HepG2 (cell line): ENCODE results near the gene SEC14L5. TPM values are rescaled to one million over a fixed set of nuclear protein-coding genes. Genes with fewer than 3 reads are reported as not detected.

Experiments
- BRF2 ChIP-seq: sonication (generic); formaldehyde crosslinking; IDR thresholded peaks from 2 replicates; pipeline ENCODE4 v1.8.1; 2022; ENCODE audit warnings: mild to moderate bottlenecking, missing genetic modification reagents
- CBFB ChIP-seq: sonication (generic); formaldehyde crosslinking; IDR thresholded peaks from 2 replicates; pipeline ENCODE4 v1.4.0; 2020; ENCODE audit warnings: missing genetic modification reagents
- DNMT3B ChIP-seq: conservative IDR thresholded peaks from 2 replicates; pipeline ENCODE4 v1.6.1; 2016; ENCODE audit warnings: missing biosample characterization, control low read depth
- EZH2 ChIP-seq: conservative IDR thresholded peaks from 2 replicates; pipeline ENCODE4 v1.6.1; 2012; ENCODE audit warnings: mild to moderate bottlenecking, low read depth, low read length, moderate library complexity
- FOXK1 ChIP-seq: sonication (generic); formaldehyde crosslinking; IDR thresholded peaks from 2 replicates; pipeline ENCODE4 v1.4.0; 2020; ENCODE audit warnings: low read depth, missing genetic modification reagents, borderline replicate concordance
- HIC2 ChIP-seq: sonication (generic); formaldehyde crosslinking; IDR thresholded peaks from 2 replicates; pipeline ENCODE4 v1.9.0; 2022; ENCODE audit warnings: low read depth, missing genetic modification reagents
- NFYC ChIP-seq: IDR thresholded peaks from 2 replicates; pipeline ENCODE4 v1.6.1; 2016; ENCODE audit warnings: missing genetic modification reagents, missing compliant biosample characterization
- PRDM10 ChIP-seq: sonication (generic); formaldehyde crosslinking; IDR thresholded peaks from 2 replicates; pipeline ENCODE4 v1.4.0; 2020; ENCODE audit warnings: low read depth, missing genetic modification reagents
- TGIF2 ChIP-seq: IDR thresholded peaks from 2 replicates; pipeline ENCODE4 v1.6.1; 2016; ENCODE audit warnings: control low read depth, missing compliant biosample characterization
- XRCC5 ChIP-seq: fragments of 200-400 bp; formaldehyde crosslinking; optimal IDR thresholded peaks from 2 replicates; pipeline ENCODE3; 2017; ENCODE audit warnings: mild to moderate bottlenecking, low read length
- ZNF253 ChIP-seq: sonication (generic); formaldehyde crosslinking; IDR thresholded peaks from 2 replicates; pipeline ENCODE4 v1.8.0; 2022; ENCODE audit warnings: mild to moderate bottlenecking, missing genetic modification reagents, borderline replicate concordance
- polyA plus RNA-seq, 8 experiments: library from polyadenylated mRNA; depleted of rRNA in 3 of 8; stranded (reverse) in 7 of 8; unstranded in 1 of 8; fragments of >200 nt; fragmentation: Illumina TruSeq in 4 of 8; extraction: Trizol in 4 of 8; gene quantifications; 2 replicates each; pipeline versions ENCODE4 v1.2.1 to v1.2.3, GENCODE V29; 2011 to 2016; ENCODE audit warnings: low read depth in 4 of 8, missing spikeins in 1 of 8, mixed read lengths in 1 of 8; ENCODE audit not compliant: insufficient read depth in 1 of 8
- total RNA-seq, 5 experiments: library from RNA; depleted of rRNA; stranded (reverse); fragments of >200 nt; fragmentation: Illumina TruSeq; extraction: Trizol; gene quantifications; 2 replicates each; pipeline ENCODE4 v1.2.3, GENCODE V29; 2016; ENCODE audit warnings: low read depth in 1 of 5
- TF ChIP-seq, protein P1 (sequence below): IDR thresholded peaks from 2 replicates; pipeline ENCODE4 v1.6.1; 2016; ENCODE audit warnings: low read depth, borderline replicate concordance
- TF ChIP-seq, protein P2 (sequence below): sonication (generic); formaldehyde crosslinking; IDR thresholded peaks from 2 replicates; pipeline ENCODE4 v1.4.0; 2020; ENCODE audit warnings: missing genetic modification reagents
- TF ChIP-seq, protein P3 (sequence below): sonication (generic); formaldehyde crosslinking; IDR thresholded peaks from 2 replicates; pipeline ENCODE4 v1.4.0; 2020; ENCODE audit warnings: missing genetic modification reagents

The SEC14L5 gene
- total and polyA plus RNA-seq, 2 of the 13 experiments (the other 11 are each of a cell fraction or from before 2014, with no cell fraction given) = 0.40 to 0.42 TPM

GRCh38 chr16:4936181-4936990 is 21.7 kb upstream of the SEC14L5 start (continued):
- TF ChIP-seq, protein P1, sequence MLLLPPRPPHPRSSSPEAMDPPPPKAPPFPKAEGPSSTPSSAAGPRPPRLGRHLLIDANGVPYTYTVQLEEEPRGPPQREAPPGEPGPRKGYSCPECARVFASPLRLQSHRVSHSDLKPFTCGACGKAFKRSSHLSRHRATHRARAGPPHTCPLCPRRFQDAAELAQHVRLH (CRISPR knock-in tag) = no peak
- TF ChIP-seq HIC2 (CRISPR knock-in tag) = 0 out of 2 replicates have a peak, but pooled peaks have one; percentile 27
- TF ChIP-seq XRCC5 = no peak
- TF ChIP-seq EZH2 = no peak
- TF ChIP-seq FOXK1 (CRISPR knock-in tag) = no peak
- no peak for TF ChIP-seq BRF2 (CRISPR knock-in tag)
- TF ChIP-seq, protein P2, sequence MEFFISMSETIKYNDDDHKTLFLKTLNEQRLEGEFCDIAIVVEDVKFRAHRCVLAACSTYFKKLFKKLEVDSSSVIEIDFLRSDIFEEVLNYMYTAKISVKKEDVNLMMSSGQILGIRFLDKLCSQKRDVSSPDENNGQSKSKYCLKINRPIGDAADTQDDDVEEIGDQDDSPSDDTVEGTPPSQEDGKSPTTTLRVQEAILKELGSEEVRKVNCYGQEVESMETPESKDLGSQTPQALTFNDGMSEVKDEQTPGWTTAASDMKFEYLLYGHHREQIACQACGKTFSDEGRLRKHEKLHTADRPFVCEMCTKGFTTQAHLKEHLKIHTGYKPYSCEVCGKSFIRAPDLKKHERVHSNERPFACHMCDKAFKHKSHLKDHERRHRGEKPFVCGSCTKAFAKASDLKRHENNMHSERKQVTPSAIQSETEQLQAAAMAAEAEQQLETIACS = no peak
- no peak for TF ChIP-seq PRDM10 (CRISPR knock-in tag)
- no peak for TF ChIP-seq NFYC (CRISPR knock-in tag)
- peak; percentile 50; the same call in 1 of the 2 replicates for TF ChIP-seq DNMT3B (CRISPR knock-in tag)
- peak; percentile 48; the same call in 1 of the 2 replicates for TF ChIP-seq TGIF2 (CRISPR knock-in tag)
- TF ChIP-seq, protein P3, sequence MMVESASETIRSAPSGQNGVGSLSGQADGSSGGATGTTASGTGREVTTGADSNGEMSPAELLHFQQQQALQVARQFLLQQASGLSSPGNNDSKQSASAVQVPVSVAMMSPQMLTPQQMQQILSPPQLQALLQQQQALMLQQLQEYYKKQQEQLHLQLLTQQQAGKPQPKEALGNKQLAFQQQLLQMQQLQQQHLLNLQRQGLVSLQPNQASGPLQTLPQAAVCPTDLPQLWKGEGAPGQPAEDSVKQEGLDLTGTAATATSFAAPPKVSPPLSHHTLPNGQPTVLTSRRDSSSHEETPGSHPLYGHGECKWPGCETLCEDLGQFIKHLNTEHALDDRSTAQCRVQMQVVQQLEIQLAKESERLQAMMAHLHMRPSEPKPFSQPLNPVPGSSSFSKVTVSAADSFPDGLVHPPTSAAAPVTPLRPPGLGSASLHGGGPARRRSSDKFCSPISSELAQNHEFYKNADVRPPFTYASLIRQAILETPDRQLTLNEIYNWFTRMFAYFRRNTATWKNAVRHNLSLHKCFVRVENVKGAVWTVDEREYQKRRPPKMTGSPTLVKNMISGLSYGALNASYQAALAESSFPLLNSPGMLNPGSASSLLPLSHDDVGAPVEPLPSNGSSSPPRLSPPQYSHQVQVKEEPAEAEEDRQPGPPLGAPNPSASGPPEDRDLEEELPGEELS (CRISPR knock-in tag) = peak; percentile 38; the same call in 1 of the 2 replicates
- TF ChIP-seq ZNF253 (CRISPR knock-in tag) = no peak
- no peak for TF ChIP-seq CBFB (CRISPR knock-in tag)
